ENCODE data around the gene HOMER2.

HOMER2 gene

GRCh38 chr15:82875411-82876003 lies 77.0 kb downstream of the HOMER2 start:
- no peak overlapping the region for H3K4me3 ChIP-seq (ENCODE audit: severe bottlenecking)
- H3K36me3 ChIP-seq (ENCODE audit: low read depth): no peaks in the 10 kb centered on the region
- H3K9me3 ChIP-seq (ENCODE audit: severe bottlenecking): no peaks in the 10 kb centered on the region
- DNase-seq (ENCODE audit: low spot score) (no peak), ATAC-seq (ENCODE audit: low read depth) (peak; percentile 79; the same call in 2 of the 3 replicates)
- H3K27me3 ChIP-seq (ENCODE audit: insufficient read depth, poor library complexity, severe bottlenecking): no peaks in the 10 kb centered on the region
- no peak for TF ChIP-seq CTCF (IDR thresholded peaks at IDR 0.05; ENCODE audit: poor library complexity, severe bottlenecking)
- no peak overlapping the region for H3K27ac ChIP-seq (ENCODE audit: poor library complexity, severe bottlenecking)
- H3K4me1 ChIP-seq (ENCODE audit: insufficient read depth, poor library complexity, severe bottlenecking): no peaks in the 10 kb centered on the region

DNA sequence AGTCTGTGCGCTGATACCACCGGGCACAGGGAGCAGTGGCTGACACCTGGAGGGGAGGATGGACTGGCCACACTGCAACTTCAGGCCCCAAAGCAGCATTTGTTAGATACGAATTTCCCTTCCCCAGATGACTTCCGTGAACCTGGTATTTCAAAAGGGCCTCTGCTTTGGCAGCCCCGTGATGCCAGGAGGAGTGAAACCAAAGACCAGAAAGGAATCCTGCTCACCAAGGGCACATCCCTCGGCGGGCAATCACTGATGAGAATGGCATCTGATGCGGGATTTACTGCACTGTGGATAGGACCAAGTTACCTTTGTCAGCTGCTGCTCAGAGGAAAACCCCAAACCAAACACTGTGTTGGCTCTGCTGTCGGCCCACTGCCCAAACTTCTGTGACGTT lies 77.6 kb downstream of the HOMER2 start:
- no peaks in the 10 kb centered on the region for H3K9me3 ChIP-seq (ENCODE audit: severe bottlenecking)
- no peak for TF ChIP-seq CTCF (IDR thresholded peaks at IDR 0.05; ENCODE audit: poor library complexity, severe bottlenecking)
- H3K27me3 ChIP-seq (ENCODE audit: insufficient read depth, poor library complexity, severe bottlenecking): no peaks in the 10 kb centered on the region
- no peaks in the 10 kb centered on the region for H3K4me1 ChIP-seq (ENCODE audit: insufficient read depth, poor library complexity, severe bottlenecking)
- no peak overlapping the region for H3K4me3 ChIP-seq (ENCODE audit: severe bottlenecking)
- H3K36me3 ChIP-seq (ENCODE audit: low read depth): 0 out of 2 replicates have a peak, but pooled peaks cover under 1% of the 10 kb centered on the region
- ATAC-seq (ENCODE audit: low read depth): no peak
- H3K27ac ChIP-seq (ENCODE audit: poor library complexity, severe bottlenecking): no peak overlapping the region
- DNase-seq (ENCODE audit: low spot score): peak; percentile 32

DNA sequence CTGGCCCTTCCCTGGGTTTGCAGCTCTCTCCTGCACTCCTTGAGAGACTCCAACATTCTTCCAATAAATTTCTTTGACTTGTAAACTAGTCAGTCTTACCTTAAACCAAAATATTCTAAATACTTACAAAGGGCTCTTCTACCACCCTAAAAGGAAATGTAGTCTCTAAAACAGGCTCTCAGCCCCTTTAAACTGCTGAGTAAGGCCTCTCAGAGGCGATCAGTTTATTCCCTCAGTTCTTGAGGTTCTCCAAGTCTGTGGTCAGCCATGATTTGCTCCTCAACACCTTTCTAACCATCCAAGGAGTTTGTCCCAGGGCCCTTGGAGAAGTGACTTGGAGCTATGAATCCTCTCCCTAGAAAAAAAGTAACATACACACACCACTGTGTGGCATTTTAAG lies 78.3 kb downstream of the HOMER2 start:
- no peak for DNase-seq (ENCODE audit: low spot score)
- Histone ChIP-seq H3K36me3 (ENCODE audit: low read depth) (0 out of 2 replicates have a peak, but pooled peaks cover 3% of the 10 kb centered on the region), H3K27me3 (ENCODE audit: insufficient read depth, poor library complexity, severe bottlenecking) (no peaks in the 10 kb centered on the region), H3K4me1 (ENCODE audit: insufficient read depth, poor library complexity, severe bottlenecking) (no peaks in the 10 kb centered on the region), H3K27ac (ENCODE audit: poor library complexity, severe bottlenecking) (no peak overlapping the region), H3K4me3 (ENCODE audit: severe bottlenecking) (no peak overlapping the region), H3K9me3 (ENCODE audit: severe bottlenecking) (no peaks in the 10 kb centered on the region)
- ATAC-seq (ENCODE audit: low read depth): no peak
- TF ChIP-seq CTCF (IDR thresholded peaks at IDR 0.05; ENCODE audit: poor library complexity, severe bottlenecking): no peak

GRCh38 chr15:82873000-82873680 lies 79.4 kb downstream of the HOMER2 start:
- DNase-seq (ENCODE audit: low spot score) (peak; percentile 48), ATAC-seq (ENCODE audit: low read depth) (no peak)
- Histone ChIP-seq H3K4me3 (ENCODE audit: severe bottlenecking) (no peak overlapping the region), H3K27me3 (ENCODE audit: insufficient read depth, poor library complexity, severe bottlenecking) (no peaks in the 10 kb centered on the region), H3K4me1 (ENCODE audit: insufficient read depth, poor library complexity, severe bottlenecking) (no peaks in the 10 kb centered on the region), H3K27ac (ENCODE audit: poor library complexity, severe bottlenecking) (no peak overlapping the region), H3K36me3 (ENCODE audit: low read depth) (0 out of 2 replicates have a peak, but pooled peaks cover 3% of the 10 kb centered on the region), H3K9me3 (ENCODE audit: severe bottlenecking) (no peaks in the 10 kb centered on the region)
- no peak for TF ChIP-seq CTCF (IDR thresholded peaks at IDR 0.05; ENCODE audit: poor library complexity, severe bottlenecking)

All from RWPE2 (cell line).